Measurements from ENCODE around the gene CFAP77. TPM values are rescaled to one million over a fixed set of nuclear protein-coding genes. Genes with fewer than 3 reads are reported as not detected.

The CFAP77 gene
- total RNA-seq, 2 experiments from 2014 or later = not detected

GRCh38 chr9:132578367-132578932 is 168.4 kb downstream of the CFAP77 start:
- no peaks in the 10 kb centered on the region for H3K36me3 Mint-ChIP-seq (ENCODE audit: low read depth)
- CTCF ChIA-PET = interaction anchor here (7.2 to 8.1 kb wide), 2 partner anchors 71 to 165 kb away, joined by 38 to 86 read pairs; no protein-coding TSS in a partner anchor
- peaks cover 11% of the 10 kb centered on the region for H3K4me1 Mint-ChIP-seq (ENCODE audit: low read depth)
- H3K4me3 Mint-ChIP-seq = no peak overlapping the region
- ATAC-seq (no peak), DNase-seq (no peak)
- H3K27ac Mint-ChIP-seq = no peak overlapping the region
- POLR2A ChIA-PET = interaction anchor here (0.6 to 1.1 kb wide), 2 partner anchors 22 to 175 kb away, joined by 3 read pairs; no protein-coding TSS in a partner anchor
- H3K9me3 Mint-ChIP-seq (ENCODE audit: insufficient read depth) = no peaks in the 10 kb centered on the region
- H3K27me3 Mint-ChIP-seq (ENCODE audit: low read depth) = peaks cover 70% of the 10 kb centered on the region

- CTCF ChIA-PET = interaction anchor here (7.2 kb wide), 1 partner anchor 166 kb away, joined by 86 read pairs; no protein-coding TSS in a partner anchor
- POLR2A ChIA-PET = interaction anchor here (1.1 kb wide), 1 partner anchor 21 kb away, joined by 3 read pairs; no protein-coding TSS in a partner anchor
- DNase-seq (no peak), ATAC-seq (no peak)
- H3K27ac Mint-ChIP-seq = no peak overlapping the region
- no peak overlapping the region for H3K4me3 Mint-ChIP-seq
- no peaks in the 10 kb centered on the region for H3K9me3 Mint-ChIP-seq (ENCODE audit: insufficient read depth)
- H3K4me1 Mint-ChIP-seq (ENCODE audit: low read depth) = peaks cover 11% of the 10 kb centered on the region
- no peaks in the 10 kb centered on the region for H3K36me3 Mint-ChIP-seq (ENCODE audit: low read depth)
- peaks cover 72% of the 10 kb centered on the region for H3K27me3 Mint-ChIP-seq (ENCODE audit: low read depth)
Observed at GRCh38 chr9:132579427-132579798, 169.4 kb downstream of the CFAP77 start.

GRCh38 chr9:132582276-132582785 is 172.3 kb downstream of the CFAP77 start, which contains the start of gene BARHL1:
Gene BARHL1 (plus strand): TSS chr9:132582606. CDS start chr9:132582798, 192 bp downstream.
- POLR2A ChIA-PET = no interaction called here
- peak within 1 kb of the TSS; percentile 71 for H3K4me3 Mint-ChIP-seq
- H3K36me3 Mint-ChIP-seq (ENCODE audit: low read depth) = no peaks in the 10 kb centered on the region
- CTCF ChIA-PET = interaction anchor here (0.9 kb wide), 1 partner anchor 11 kb away, joined by 3 read pairs; no protein-coding TSS in a partner anchor
- H3K4me1 Mint-ChIP-seq (ENCODE audit: low read depth) = peaks cover 11% of the 10 kb centered on the region
- H3K9me3 Mint-ChIP-seq (ENCODE audit: insufficient read depth) = no peaks in the 10 kb centered on the region
- ATAC-seq (no peak), DNase-seq (no peak)
- H3K27ac Mint-ChIP-seq = no peak within 1 kb of the TSS
- H3K27me3 Mint-ChIP-seq (ENCODE audit: low read depth) = peaks cover 76% of the 10 kb centered on the region

GRCh38 chr9:132582786-132583583 is 173.0 kb downstream of the CFAP77 start:
- Mint-ChIP-seq H3K27ac (no peak overlapping the region), H3K27me3 (ENCODE audit: low read depth) (peaks cover 71% of the 10 kb centered on the region), H3K4me3 (no peak overlapping the region), H3K9me3 (ENCODE audit: insufficient read depth) (no peaks in the 10 kb centered on the region), H3K36me3 (ENCODE audit: low read depth) (no peaks in the 10 kb centered on the region), H3K4me1 (ENCODE audit: low read depth) (peaks cover 11% of the 10 kb centered on the region)
- DNase-seq (no peak), ATAC-seq (no peak)
- ChIA-PET POLR2A (no interaction called here), CTCF (no interaction called here)

- ATAC-seq (no peak), DNase-seq (no peak)
- Mint-ChIP-seq H3K27ac (no peak overlapping the region), H3K27me3 (ENCODE audit: low read depth) (peaks cover 72% of the 10 kb centered on the region), H3K4me1 (ENCODE audit: low read depth) (peaks cover 11% of the 10 kb centered on the region), H3K9me3 (ENCODE audit: insufficient read depth) (no peaks in the 10 kb centered on the region), H3K4me3 (no peak overlapping the region), H3K36me3 (ENCODE audit: low read depth) (no peaks in the 10 kb centered on the region)
- POLR2A ChIA-PET = no interaction called here
- CTCF ChIA-PET = no interaction called here
Observed at GRCh38 chr9:132583584-132584304, 173.7 kb downstream of the CFAP77 start.

- H3K9me3 Mint-ChIP-seq (ENCODE audit: insufficient read depth) = no peaks in the 10 kb centered on the region
- ChIA-PET POLR2A (no interaction called here), CTCF (interaction anchor here (0.5 to 0.6 kb wide), 2 partner anchors 8 to 173 kb away, joined by 3 read pairs; no protein-coding TSS in a partner anchor)
- H3K4me1 Mint-ChIP-seq (ENCODE audit: low read depth) = peaks cover 11% of the 10 kb centered on the region
- ATAC-seq (no peak), DNase-seq (no peak)
- no peak overlapping the region for H3K4me3 Mint-ChIP-seq
- peaks cover 72% of the 10 kb centered on the region for H3K27me3 Mint-ChIP-seq (ENCODE audit: low read depth)
- no peaks in the 10 kb centered on the region for H3K36me3 Mint-ChIP-seq (ENCODE audit: low read depth)
- no peak overlapping the region for H3K27ac Mint-ChIP-seq
Observed at GRCh38 chr9:132584601-132585560, 174.9 kb downstream of the CFAP77 start.

GRCh38 chr9:132585954-132586829 is 176.2 kb downstream of the CFAP77 start:
- CTCF ChIA-PET = interaction anchor here (1.0 to 1.3 kb wide), 2 partner anchors 11 to 79 kb away, joined by 3 read pairs; no protein-coding TSS in a partner anchor
- no peak overlapping the region for H3K27ac Mint-ChIP-seq

GRCh38 chr9:132586830-132587591 is 177.0 kb downstream of the CFAP77 start:
- DNase-seq (no peak), ATAC-seq (no peak)
- no peak overlapping the region for H3K27ac Mint-ChIP-seq
- H3K9me3 Mint-ChIP-seq (ENCODE audit: insufficient read depth) = no peaks in the 10 kb centered on the region
- no peaks in the 10 kb centered on the region for H3K36me3 Mint-ChIP-seq (ENCODE audit: low read depth)
- no peak overlapping the region for H3K4me3 Mint-ChIP-seq
- H3K4me1 Mint-ChIP-seq (ENCODE audit: low read depth) = peaks cover 2% of the 10 kb centered on the region
- POLR2A ChIA-PET = no interaction called here
- CTCF ChIA-PET = interaction anchor here (1.0 to 1.3 kb wide), 2 partner anchors 11 to 80 kb away, joined by 3 read pairs; no protein-coding TSS in a partner anchor
- peaks cover 72% of the 10 kb centered on the region for H3K27me3 Mint-ChIP-seq (ENCODE audit: low read depth)

More at GRCh38 chr9:132585954-132586829, 176.2 kb downstream of the CFAP77 start:
- Mint-ChIP-seq H3K36me3 (ENCODE audit: low read depth) (no peaks in the 10 kb centered on the region), H3K4me1 (ENCODE audit: low read depth) (peaks cover 9% of the 10 kb centered on the region), H3K4me3 (no peak overlapping the region), H3K9me3 (ENCODE audit: insufficient read depth) (no peaks in the 10 kb centered on the region), H3K27me3 (ENCODE audit: low read depth) (peaks cover 72% of the 10 kb centered on the region)
- DNase-seq (no peak), ATAC-seq (no peak)
- POLR2A ChIA-PET = no interaction called here

- no peak overlapping the region for H3K27ac Mint-ChIP-seq
- no peaks in the 10 kb centered on the region for H3K36me3 Mint-ChIP-seq (ENCODE audit: low read depth)
- ATAC-seq (no peak), DNase-seq (no peak)
- H3K4me1 Mint-ChIP-seq (ENCODE audit: low read depth) = peaks cover 2% of the 10 kb centered on the region
- POLR2A ChIA-PET = no interaction called here
- peaks cover 73% of the 10 kb centered on the region for H3K27me3 Mint-ChIP-seq (ENCODE audit: low read depth)
- no peak overlapping the region for H3K4me3 Mint-ChIP-seq
- no peaks in the 10 kb centered on the region for H3K9me3 Mint-ChIP-seq (ENCODE audit: insufficient read depth)
- CTCF ChIA-PET = interaction anchor here (1.3 kb wide), 1 partner anchor 81 kb away, joined by 3 read pairs; no protein-coding TSS in a partner anchor
Observed at GRCh38 chr9:132587592-132587955, 177.6 kb downstream of the CFAP77 start.

- no peak for ATAC-seq
- peaks cover 2% of the 10 kb centered on the region for H3K4me1 Mint-ChIP-seq (ENCODE audit: low read depth)
- POLR2A ChIA-PET = no interaction called here
Observed at GRCh38 chr9:132588098-132588497, 178.1 kb downstream of the CFAP77 start.

More at GRCh38 chr9:132588098-132588497, 178.1 kb downstream of the CFAP77 start:
- Mint-ChIP-seq H3K27ac (no peak overlapping the region), H3K9me3 (ENCODE audit: insufficient read depth) (no peaks in the 10 kb centered on the region), H3K27me3 (ENCODE audit: low read depth) (peaks cover 72% of the 10 kb centered on the region), H3K36me3 (ENCODE audit: low read depth) (no peaks in the 10 kb centered on the region), H3K4me3 (no peak overlapping the region)
- DNase-seq = no peak
- CTCF ChIA-PET = no interaction called here

Measured in activated CD8-positive, alpha-beta T cell treated with anti-CD3 and anti-CD28 coated beads, Interleukin-2, amount 10 ng/mL, durations not matched to agents 7 days and 5 days (primary cell).